ENCODE data around the gene CAMK4. TPM values are rescaled to one million over a fixed set of nuclear protein-coding genes. Genes with fewer than 3 reads are reported as not detected.

Gene CAMK4
- total RNA-seq, 1 donor from 2014 or later = 5.0 TPM

DNA sequence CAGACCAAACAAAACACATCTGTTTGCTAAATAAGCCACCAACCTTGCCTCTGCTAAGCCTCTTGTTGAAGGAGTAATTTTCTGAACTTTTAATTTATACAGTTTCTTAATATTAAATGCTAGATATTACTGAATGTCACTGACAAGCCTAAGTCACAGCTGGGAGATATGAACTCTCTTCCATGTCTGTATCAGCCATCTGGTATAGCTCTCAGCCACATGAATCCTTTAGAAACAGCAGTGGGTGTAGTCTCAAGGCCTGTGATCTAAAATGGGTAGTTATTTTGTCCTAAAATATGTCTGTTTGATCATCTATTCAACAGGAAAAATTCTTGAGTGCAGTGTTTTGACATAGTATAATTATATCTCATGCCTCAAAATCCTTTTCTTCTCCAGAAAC lies 97.2 kb downstream of the CAMK4 start:
- H3K27me3 ChIP-seq = no peaks in the 10 kb centered on the region
- H3K4me2 ChIP-seq = no peak overlapping the region
- H3K4me3 ChIP-seq = no peak overlapping the region
- no peak overlapping the region for H2AFZ ChIP-seq (replicated peaks)
- no peaks in the 10 kb centered on the region for H3K79me2 ChIP-seq (ENCODE audit: low read depth)
- no peaks in the 10 kb centered on the region for H3K36me3 ChIP-seq
- no peaks in the 10 kb centered on the region for H4K20me1 ChIP-seq (ENCODE audit: low read depth)
- no peaks in the 10 kb centered on the region for H3F3A ChIP-seq (ENCODE audit: low read depth)
- no peak for DNase-seq (ENCODE audit: low spot score)
- H3K9me3 ChIP-seq (ENCODE audit: low read depth) = no peaks in the 10 kb centered on the region
- no peaks in the 10 kb centered on the region for H3K27me3 Mint-ChIP-seq (ENCODE audit: insufficient read depth, low read depth)
- peaks cover 1% of the 10 kb centered on the region for H3K4me1 Mint-ChIP-seq
- no peak overlapping the region for H3K4me3 Mint-ChIP-seq
- no peak overlapping the region for H3K27ac Mint-ChIP-seq
- TF ChIP-seq EZH2phosphoT487 (IDR thresholded peaks at IDR 0.05) (no peak), EZH2 (IDR thresholded peaks at IDR 0.05) (no peak)
- TF ChIP-seq, protein P1, sequence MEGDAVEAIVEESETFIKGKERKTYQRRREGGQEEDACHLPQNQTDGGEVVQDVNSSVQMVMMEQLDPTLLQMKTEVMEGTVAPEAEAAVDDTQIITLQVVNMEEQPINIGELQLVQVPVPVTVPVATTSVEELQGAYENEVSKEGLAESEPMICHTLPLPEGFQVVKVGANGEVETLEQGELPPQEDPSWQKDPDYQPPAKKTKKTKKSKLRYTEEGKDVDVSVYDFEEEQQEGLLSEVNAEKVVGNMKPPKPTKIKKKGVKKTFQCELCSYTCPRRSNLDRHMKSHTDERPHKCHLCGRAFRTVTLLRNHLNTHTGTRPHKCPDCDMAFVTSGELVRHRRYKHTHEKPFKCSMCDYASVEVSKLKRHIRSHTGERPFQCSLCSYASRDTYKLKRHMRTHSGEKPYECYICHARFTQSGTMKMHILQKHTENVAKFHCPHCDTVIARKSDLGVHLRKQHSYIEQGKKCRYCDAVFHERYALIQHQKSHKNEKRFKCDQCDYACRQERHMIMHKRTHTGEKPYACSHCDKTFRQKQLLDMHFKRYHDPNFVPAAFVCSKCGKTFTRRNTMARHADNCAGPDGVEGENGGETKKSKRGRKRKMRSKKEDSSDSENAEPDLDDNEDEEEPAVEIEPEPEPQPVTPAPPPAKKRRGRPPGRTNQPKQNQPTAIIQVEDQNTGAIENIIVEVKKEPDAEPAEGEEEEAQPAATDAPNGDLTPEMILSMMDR (IDR thresholded peaks at IDR 0.05) = no peak
- no peaks in the 10 kb centered on the region for H3K36me3 Mint-ChIP-seq
- no peak overlapping the region for H3K27ac ChIP-seq
- peaks cover under 1% of the 10 kb centered on the region for H3K4me1 ChIP-seq
- no peak overlapping the region for H3K9ac ChIP-seq
- no peaks in the 10 kb centered on the region for H3K9me3 Mint-ChIP-seq

DNA sequence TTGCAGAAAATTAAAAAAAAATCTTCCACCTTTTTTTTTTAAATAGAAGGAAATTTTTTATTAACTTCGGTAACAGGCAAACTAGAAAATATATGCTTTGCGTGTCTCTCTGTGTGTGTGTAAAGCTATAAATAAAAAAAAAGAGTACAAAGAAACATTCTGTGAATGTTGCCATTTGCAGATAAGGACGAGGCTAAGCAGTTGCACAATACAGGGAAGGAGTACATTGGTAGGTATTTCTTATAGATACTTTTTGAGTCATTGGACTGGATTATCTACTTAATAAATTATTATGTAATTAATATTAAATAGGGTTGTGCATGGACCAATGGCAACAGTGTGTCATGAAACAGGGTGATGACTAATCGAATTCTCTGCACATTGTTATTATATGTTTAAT lies 102.4 kb downstream of the CAMK4 start:
- Mint-ChIP-seq H3K4me1 (no peaks in the 10 kb centered on the region), H3K4me3 (no peak overlapping the region), H3K27ac (no peak overlapping the region), H3K9me3 (peaks cover 8% of the 10 kb centered on the region), H3K27me3 (ENCODE audit: insufficient read depth, low read depth) (no peaks in the 10 kb centered on the region), H3K36me3 (no peaks in the 10 kb centered on the region)
- H4K20me1 ChIP-seq (ENCODE audit: low read depth) = no peaks in the 10 kb centered on the region
- no peaks in the 10 kb centered on the region for H3K36me3 ChIP-seq
- no peaks in the 10 kb centered on the region for H3K79me2 ChIP-seq (ENCODE audit: low read depth)
- no peak for DNase-seq (ENCODE audit: low spot score)
- no peak overlapping the region for H3K9ac ChIP-seq
- no peaks in the 10 kb centered on the region for H3K9me3 ChIP-seq (ENCODE audit: low read depth)
- no peak overlapping the region for H3K4me3 ChIP-seq
- no peaks in the 10 kb centered on the region for H3K27me3 ChIP-seq
- no peak overlapping the region for H3K27ac ChIP-seq
- H3K4me2 ChIP-seq = no peak overlapping the region
- TF ChIP-seq, protein P1 (IDR thresholded peaks at IDR 0.05) = no peak
- TF ChIP-seq EZH2 (IDR thresholded peaks at IDR 0.05) = no peak
- no peak for TF ChIP-seq EZH2phosphoT487 (IDR thresholded peaks at IDR 0.05)
- H3F3A ChIP-seq (ENCODE audit: low read depth) = no peaks in the 10 kb centered on the region
- H3K4me1 ChIP-seq = no peaks in the 10 kb centered on the region
- H2AFZ ChIP-seq (replicated peaks) = no peak overlapping the region

DNA sequence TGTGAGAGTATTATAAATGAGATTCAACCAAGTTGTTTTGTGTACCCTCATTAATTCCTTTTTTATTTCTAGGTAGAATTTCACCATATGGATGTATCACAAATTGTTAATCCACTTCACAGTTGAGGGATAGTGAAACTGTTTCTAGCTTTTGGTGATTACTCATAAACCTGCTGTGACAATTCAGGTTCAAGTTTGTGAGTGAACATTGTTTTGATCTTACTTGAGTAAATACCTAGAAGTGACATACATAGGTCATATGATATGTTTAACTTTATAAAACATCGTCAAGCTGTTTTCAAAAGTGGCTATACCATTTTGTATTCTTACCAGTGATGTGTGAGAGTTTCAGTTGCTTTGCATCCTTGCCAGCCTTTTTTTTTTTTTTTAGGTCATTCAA lies 112.9 kb downstream of the CAMK4 start:
- Mint-ChIP-seq H3K27me3 (ENCODE audit: insufficient read depth, low read depth) (no peaks in the 10 kb centered on the region), H3K9me3 (no peaks in the 10 kb centered on the region), H3K36me3 (no peaks in the 10 kb centered on the region), H3K4me3 (no peak overlapping the region), H3K4me1 (peaks cover 4% of the 10 kb centered on the region), H3K27ac (no peak overlapping the region)
- no peak overlapping the region for H3K9ac ChIP-seq
- TF ChIP-seq, protein P1 (IDR thresholded peaks at IDR 0.05) = no peak
- TF ChIP-seq EZH2phosphoT487 (IDR thresholded peaks at IDR 0.05) (no peak), EZH2 (IDR thresholded peaks at IDR 0.05) (no peak)
- no peak overlapping the region for H3K4me3 ChIP-seq
- no peaks in the 10 kb centered on the region for H3K4me1 ChIP-seq
- DNase-seq (ENCODE audit: low spot score) = no peak
- no peaks in the 10 kb centered on the region for H3K27me3 ChIP-seq
- H2AFZ ChIP-seq (replicated peaks) = no peak overlapping the region
- H4K20me1 ChIP-seq (ENCODE audit: low read depth) = no peaks in the 10 kb centered on the region
- no peak overlapping the region for H3K27ac ChIP-seq
- no peaks in the 10 kb centered on the region for H3K9me3 ChIP-seq (ENCODE audit: low read depth)
- no peaks in the 10 kb centered on the region for H3K79me2 ChIP-seq (ENCODE audit: low read depth)
- no peak overlapping the region for H3K4me2 ChIP-seq
- H3F3A ChIP-seq (ENCODE audit: low read depth) = no peaks in the 10 kb centered on the region
- H3K36me3 ChIP-seq = no peaks in the 10 kb centered on the region
